Measurements from ENCODE around the gene JMJD4. TPM values are rescaled to one million over a fixed set of nuclear protein-coding genes. Genes with fewer than 3 reads are reported as not detected.

The JMJD4 gene
- 25.2 and 28.3 TPM in 2 replicates for total RNA-seq
- long read RNA-seq, transcript JMJD4-201 (6 exons, 2,595 nt), result major isoform, 9 of 18 reads
- long read RNA-seq, partial matches to known transcripts, result 2 of 18 reads
- long read RNA-seq, other reads (novel, unspliced or antisense), result 7 of 18 reads

GRCh38 chr1:227734856-227735538 is at the start of gene JMJD4, which contains the start of gene SNAP47:
Gene JMJD4 (minus strand): TSS chr1:227735302. CDS start chr1:227735273, 29 bp downstream.
Gene SNAP47 (plus strand): TSS chr1:227735435. CDS start chr1:227747737, 12,302 bp downstream.
- Mint-ChIP-seq H3K36me3 (ENCODE audit: low read depth) (no peaks in the 10 kb centered on the region), H3K4me1 (peaks cover 24% of the 10 kb centered on the region), H3K27ac (ENCODE audit: unreplicated experiment) (peak within 1 kb of the TSS; percentile 57), H3K4me3 (peak within 1 kb of the TSS; percentile 91), H3K9me3 (no peaks in the 10 kb centered on the region), H3K27me3 (ENCODE audit: low read depth) (peaks cover 3% of the 10 kb centered on the region)
- peak; percentile 88 for DNase-seq (ENCODE audit: low read depth, low spot score)
- no peak for TF ChIP-seq CTCF (conservative IDR thresholded peaks at IDR 0.05)

GRCh38 chr1:227782226-227782625 is 47.1 kb upstream of the JMJD4 start:
- H3K4me1 Mint-ChIP-seq, result no peaks in the 10 kb centered on the region
- TF ChIP-seq CTCF (conservative IDR thresholded peaks at IDR 0.05), result no peak
- no peak for DNase-seq (ENCODE audit: low read depth, low spot score)
- H3K36me3 Mint-ChIP-seq (ENCODE audit: low read depth), result no peaks in the 10 kb centered on the region
- H3K27me3 Mint-ChIP-seq (ENCODE audit: low read depth), result peaks cover 18% of the 10 kb centered on the region
- H3K27ac Mint-ChIP-seq (ENCODE audit: unreplicated experiment), result no peak overlapping the region
- H3K4me3 Mint-ChIP-seq, result no peak overlapping the region
- H3K9me3 Mint-ChIP-seq, result no peaks in the 10 kb centered on the region

- H3K4me1 Mint-ChIP-seq, result peaks cover under 1% of the 10 kb centered on the region
- H3K4me3 Mint-ChIP-seq, result no peak overlapping the region
- H3K27me3 Mint-ChIP-seq (ENCODE audit: low read depth), result peaks cover 11% of the 10 kb centered on the region
- no peaks in the 10 kb centered on the region for H3K9me3 Mint-ChIP-seq
- no peak for DNase-seq (ENCODE audit: low read depth, low spot score)
- no peak overlapping the region for H3K27ac Mint-ChIP-seq (ENCODE audit: unreplicated experiment)
- no peak for TF ChIP-seq CTCF (conservative IDR thresholded peaks at IDR 0.05)
- no peaks in the 10 kb centered on the region for H3K36me3 Mint-ChIP-seq (ENCODE audit: low read depth)
These were observed 46.3 kb upstream of the JMJD4 start for GRCh38 chr1:227781314-227781930.

- Mint-ChIP-seq H3K27me3 (ENCODE audit: low read depth) (peaks cover under 1% of the 10 kb centered on the region), H3K36me3 (ENCODE audit: low read depth) (no peaks in the 10 kb centered on the region), H3K4me1 (peaks cover 5% of the 10 kb centered on the region), H3K9me3 (no peaks in the 10 kb centered on the region), H3K27ac (ENCODE audit: unreplicated experiment) (no peak overlapping the region), H3K4me3 (no peak overlapping the region)
- no peak for TF ChIP-seq CTCF (conservative IDR thresholded peaks at IDR 0.05)
- DNase-seq (ENCODE audit: low read depth, low spot score), result no peak
These were observed 45.3 kb upstream of the JMJD4 start for GRCh38 chr1:227780101-227781044.

GRCh38 chr1:227779685-227780084 is 44.6 kb upstream of the JMJD4 start:
- no peaks in the 10 kb centered on the region for H3K27me3 Mint-ChIP-seq (ENCODE audit: low read depth)
- no peak for DNase-seq (ENCODE audit: low read depth, low spot score)
- H3K36me3 Mint-ChIP-seq (ENCODE audit: low read depth), result no peaks in the 10 kb centered on the region
- TF ChIP-seq CTCF (conservative IDR thresholded peaks at IDR 0.05), result no peak
- no peak overlapping the region for H3K4me3 Mint-ChIP-seq
- H3K9me3 Mint-ChIP-seq, result no peaks in the 10 kb centered on the region
- peaks cover 5% of the 10 kb centered on the region for H3K4me1 Mint-ChIP-seq
- H3K27ac Mint-ChIP-seq (ENCODE audit: unreplicated experiment), result no peak overlapping the region
